ENCODE results near the gene LSM14A.
"Not testable (repeated sequence)": the region's sequence is repeated elsewhere in the genome, so short reads cannot be mapped to it uniquely, and the experiment has no call there.

DNA sequence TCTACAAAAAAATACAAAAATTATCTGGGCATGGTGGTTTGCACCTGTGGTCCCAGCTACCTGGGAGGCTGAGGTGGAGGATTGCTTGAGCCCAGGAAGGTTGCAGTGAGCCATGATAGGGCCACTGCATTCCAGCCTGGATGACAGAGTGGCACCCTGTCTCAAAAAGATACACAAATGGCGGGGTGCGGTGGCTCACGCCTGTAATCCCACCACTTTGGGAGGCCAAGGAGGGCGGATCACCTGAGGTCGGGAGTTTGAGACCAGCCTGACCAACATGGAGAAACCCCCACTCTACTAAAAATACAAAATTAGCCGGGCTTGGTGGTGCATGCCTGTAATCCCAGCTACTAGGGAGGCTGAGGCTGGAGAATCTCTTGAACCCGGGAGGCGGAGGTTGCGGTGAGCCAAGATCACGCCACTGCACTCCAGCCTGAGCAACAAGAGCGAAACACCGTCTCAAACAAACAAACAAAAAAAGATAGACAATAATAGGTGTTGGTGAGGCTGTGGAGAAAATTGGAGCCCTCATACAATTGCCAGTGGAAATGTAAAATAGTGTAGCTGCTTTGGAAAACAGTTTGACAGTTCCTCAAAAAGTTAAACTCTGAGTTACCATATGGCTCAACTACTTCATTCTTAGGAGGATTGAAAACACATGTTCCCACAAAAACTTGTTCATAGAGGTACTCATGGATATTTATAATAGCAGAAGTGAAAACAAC is 2.7 kb upstream of the LSM14A start:
- TF ChIP-seq, protein P1, sequence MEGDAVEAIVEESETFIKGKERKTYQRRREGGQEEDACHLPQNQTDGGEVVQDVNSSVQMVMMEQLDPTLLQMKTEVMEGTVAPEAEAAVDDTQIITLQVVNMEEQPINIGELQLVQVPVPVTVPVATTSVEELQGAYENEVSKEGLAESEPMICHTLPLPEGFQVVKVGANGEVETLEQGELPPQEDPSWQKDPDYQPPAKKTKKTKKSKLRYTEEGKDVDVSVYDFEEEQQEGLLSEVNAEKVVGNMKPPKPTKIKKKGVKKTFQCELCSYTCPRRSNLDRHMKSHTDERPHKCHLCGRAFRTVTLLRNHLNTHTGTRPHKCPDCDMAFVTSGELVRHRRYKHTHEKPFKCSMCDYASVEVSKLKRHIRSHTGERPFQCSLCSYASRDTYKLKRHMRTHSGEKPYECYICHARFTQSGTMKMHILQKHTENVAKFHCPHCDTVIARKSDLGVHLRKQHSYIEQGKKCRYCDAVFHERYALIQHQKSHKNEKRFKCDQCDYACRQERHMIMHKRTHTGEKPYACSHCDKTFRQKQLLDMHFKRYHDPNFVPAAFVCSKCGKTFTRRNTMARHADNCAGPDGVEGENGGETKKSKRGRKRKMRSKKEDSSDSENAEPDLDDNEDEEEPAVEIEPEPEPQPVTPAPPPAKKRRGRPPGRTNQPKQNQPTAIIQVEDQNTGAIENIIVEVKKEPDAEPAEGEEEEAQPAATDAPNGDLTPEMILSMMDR (IDR thresholded peaks at IDR 0.05), result not testable (repeated sequence)
- TF ChIP-seq POLR2A (IDR thresholded peaks at IDR 0.05), result not testable (repeated sequence)

Measured in breast epithelium (tissue), 3 donors.